Transverse colon (tissue), 4 donors: Measurements from ENCODE around the gene NHLRC1. TPM values are rescaled to one million over a fixed set of nuclear protein-coding genes. Genes with fewer than 3 reads are reported as not detected.

Source experiments
- DNase-seq: peaks from one replicate; pipeline ENCODE4 v3.0.0-alpha.2; 2019
- H3K27ac ChIP-seq, 4 donors: fragments of 200-600 bp; sonication (generic); 2 replicates each; pipeline ENCODE4 v1.5.1; 2016 to 2018; ENCODE audit warnings: inconsistent platforms in 4 of 4
- H3K27me3 ChIP-seq: fragments of 200-600 bp; sonication (generic); 2 replicates; pipeline ENCODE4 v1.5.1; 2017; ENCODE audit warnings: inconsistent platforms
- H3K36me3 ChIP-seq, 4 donors: fragments of 200-600 bp; sonication (generic); 2 replicates each; pipeline ENCODE4 v1.5.1; 2017 to 2019; ENCODE audit warnings: inconsistent platforms in 4 of 4
- H3K4me1 ChIP-seq, 4 donors: fragments of 200-600 bp; sonication (generic); 2 replicates each; pipeline ENCODE4 v1.5.1; 2017 to 2020; ENCODE audit warnings: inconsistent platforms in 4 of 4
- H3K4me3 ChIP-seq, 4 donors: fragments of 200-600 bp; sonication (generic); 1 replicate in 1 of 4; 2 replicates in 3 of 4; pipeline versions ENCODE4 v1.5.1 to v1.6.1; 2017 to 2019; ENCODE audit warnings: inconsistent platforms in 4 of 4
- H3K9me3 ChIP-seq, 2 donors: fragments of 200-600 bp; sonication (generic); 2 replicates each; pipeline ENCODE4 v1.5.1; 2017 to 2019; ENCODE audit warnings: inconsistent platforms in 2 of 2
- EP300 ChIP-seq: sonication (generic); formaldehyde crosslinking; IDR thresholded peaks from one replicate; pipeline ENCODE4 v1.6.1; 2017; ENCODE audit warnings: antibody characterized with exemption, low read depth
- POLR2A ChIP-seq: fragments of 450-650 bp; IDR thresholded peaks from one replicate; pipeline ENCODE4 v1.6.1; 2016; ENCODE audit warnings: antibody characterized with exemption, mild to moderate bottlenecking, moderate library complexity
- POLR2AphosphoS5 ChIP-seq, 3 donors: sonication (generic); formaldehyde crosslinking; IDR thresholded peaks; one replicate each; pipeline ENCODE4 v1.6.1; 2016; ENCODE audit warnings: antibody characterized with exemption in 3 of 3
- WGBS, 2 donors: methylation state at CpG; one replicate each; pipeline ENCODE4 v1.1.5; 2018; ENCODE audit warnings: low coverage in 1 of 2; 5-methylcytosine and 5-hydroxymethylcytosine counted together
- in situ Hi-C, 4 donors: fragments of 200-750 bp; cut with MboI; loops; one replicate each; pipeline versions ENCODE4 v1.15.0 to v1.15.1; 2017; ENCODE audit warnings: low sequenced_read_pairs in 3 of 4, low pct_ligation_motif_present in 1 of 4, low pct_unique_long_range_greater_than_20kb in 1 of 4
- intact Hi-C: fragments of 100-400 bp; cut with DNase I; formaldehyde crosslinking; loops from one replicate; pipeline ENCODE4 v1.15.1; 2023; ENCODE audit warnings: low total_unique reads
- total RNA-seq, 4 donors: library from RNA; depleted of rRNA; stranded (reverse); fragments of >200 nt; gene quantifications; one replicate each; pipeline ENCODE4 v1.1.0, GENCODE V29; 2016
- TF ChIP-seq, protein P1 (sequence below), 5 experiments: fragments of 200-600 bp in 3 of 5; fragments of 450-650 bp in 2 of 5; sonication (generic) in 3 of 5; IDR thresholded peaks; 1 replicate in 2 of 5; 2 replicates in 3 of 5; pipeline ENCODE4 v1.5.1; 2016 to 2017; ENCODE audit warnings: antibody characterized with exemption in 5 of 5, inconsistent platforms in 3 of 5, mild to moderate bottlenecking in 2 of 5, moderate library complexity in 1 of 5

NHLRC1 gene
- total RNA-seq, 4 donors from 2014 or later = 1.1 to 2.1 TPM; not detected in 2

DNA sequence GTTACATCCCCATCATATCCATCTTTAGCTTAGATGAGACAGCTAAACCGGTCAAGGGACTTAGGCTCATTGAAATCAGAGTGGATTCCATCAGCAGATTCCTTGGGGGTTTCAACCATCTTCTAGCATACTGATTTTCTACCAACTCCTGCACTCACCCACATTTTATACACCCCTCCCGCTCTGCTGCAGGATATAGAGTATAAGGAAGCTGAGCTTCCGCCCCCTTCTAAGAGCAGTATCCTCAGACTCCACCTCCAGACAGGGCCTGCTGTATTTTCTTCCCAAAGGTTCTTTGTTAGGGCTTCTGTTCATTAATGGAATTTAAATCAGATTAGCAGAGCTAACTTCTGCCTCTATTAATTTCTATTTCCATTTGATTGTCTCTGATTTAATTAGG, 9.9 kb upstream of the NHLRC1 start:
- Histone ChIP-seq H3K9me3 (no peaks in the 10 kb centered on the region), H3K36me3 (peaks cover 0 to 21% (median 7%) of the 10 kb centered on the region in 4 donors), H3K4me3 (no peak overlapping the region), H3K27me3 (no peaks in the 10 kb centered on the region), H3K4me1 (no peaks in the 10 kb centered on the region), H3K27ac (no peak overlapping the region)
- intact Hi-C loops (no loop called here), in situ Hi-C loops (loop anchor here in 2 of 4 donors (25.0 kb wide), 2 partner anchors 545 to 970 kb away; no protein-coding TSS in a partner anchor)
- 96 to 99% methylated on average over 3 of the region's 3 CpGs for WGBS, 2 donors
- DNase-seq = no peak
- TF ChIP-seq POLR2AphosphoS5 (IDR thresholded peaks at IDR 0.05) (no peak), EP300 (no peak), POLR2A (no peak)
- TF ChIP-seq, protein P1, sequence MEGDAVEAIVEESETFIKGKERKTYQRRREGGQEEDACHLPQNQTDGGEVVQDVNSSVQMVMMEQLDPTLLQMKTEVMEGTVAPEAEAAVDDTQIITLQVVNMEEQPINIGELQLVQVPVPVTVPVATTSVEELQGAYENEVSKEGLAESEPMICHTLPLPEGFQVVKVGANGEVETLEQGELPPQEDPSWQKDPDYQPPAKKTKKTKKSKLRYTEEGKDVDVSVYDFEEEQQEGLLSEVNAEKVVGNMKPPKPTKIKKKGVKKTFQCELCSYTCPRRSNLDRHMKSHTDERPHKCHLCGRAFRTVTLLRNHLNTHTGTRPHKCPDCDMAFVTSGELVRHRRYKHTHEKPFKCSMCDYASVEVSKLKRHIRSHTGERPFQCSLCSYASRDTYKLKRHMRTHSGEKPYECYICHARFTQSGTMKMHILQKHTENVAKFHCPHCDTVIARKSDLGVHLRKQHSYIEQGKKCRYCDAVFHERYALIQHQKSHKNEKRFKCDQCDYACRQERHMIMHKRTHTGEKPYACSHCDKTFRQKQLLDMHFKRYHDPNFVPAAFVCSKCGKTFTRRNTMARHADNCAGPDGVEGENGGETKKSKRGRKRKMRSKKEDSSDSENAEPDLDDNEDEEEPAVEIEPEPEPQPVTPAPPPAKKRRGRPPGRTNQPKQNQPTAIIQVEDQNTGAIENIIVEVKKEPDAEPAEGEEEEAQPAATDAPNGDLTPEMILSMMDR (IDR thresholded peaks at IDR 0.05) = no peak

DNA sequence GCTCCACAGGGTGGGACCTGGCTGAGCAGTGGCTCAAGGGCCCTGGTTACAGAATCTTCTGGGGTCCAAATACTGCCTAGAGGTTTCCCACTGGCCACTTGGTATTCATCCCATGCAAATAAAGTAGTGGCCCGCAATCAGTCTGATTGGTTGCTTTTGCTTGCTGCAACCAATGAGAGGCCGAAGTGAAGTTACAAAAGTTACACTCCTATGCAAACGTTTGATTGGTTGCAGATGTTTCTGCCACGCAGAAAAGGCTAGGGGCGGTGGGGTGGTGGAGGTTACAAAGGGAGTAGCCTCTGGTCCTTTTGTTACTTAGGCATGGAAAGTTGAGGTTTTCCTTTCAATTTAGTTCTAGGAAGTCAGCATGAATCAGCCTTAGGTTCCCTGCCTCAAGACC, 3.6 kb upstream of the NHLRC1 start:
- DNase-seq = no peak
- Histone ChIP-seq H3K9me3 (no peaks in the 10 kb centered on the region), H3K4me3 (no peak overlapping the region), H3K27ac (no peak overlapping the region), H3K27me3 (no peaks in the 10 kb centered on the region), H3K36me3 (peaks cover 0 to 9% (median 3%) of the 10 kb centered on the region in 4 donors), H3K4me1 (peaks cover 0 to 10% (median 5%) of the 10 kb centered on the region in 4 donors)
- in situ Hi-C loops = loop anchor here in 2 of 4 donors (10.0 to 25.0 kb wide), 3 partner anchors 281 to 964 kb away; no protein-coding TSS in a partner anchor
- intact Hi-C loops = loop anchor here (10.0 kb wide), 2 partner anchors 141 to 281 kb away; partner anchors contain the start of gene KIF13A
- 70 to 72% methylated on average over 5 of the region's 5 CpGs for WGBS, 2 donors
- TF ChIP-seq, protein P1 (IDR thresholded peaks at IDR 0.05) = no peak
- no peak for TF ChIP-seq EP300
- no peak for TF ChIP-seq POLR2AphosphoS5 (IDR thresholded peaks at IDR 0.05)
- TF ChIP-seq POLR2A = no peak

DNA sequence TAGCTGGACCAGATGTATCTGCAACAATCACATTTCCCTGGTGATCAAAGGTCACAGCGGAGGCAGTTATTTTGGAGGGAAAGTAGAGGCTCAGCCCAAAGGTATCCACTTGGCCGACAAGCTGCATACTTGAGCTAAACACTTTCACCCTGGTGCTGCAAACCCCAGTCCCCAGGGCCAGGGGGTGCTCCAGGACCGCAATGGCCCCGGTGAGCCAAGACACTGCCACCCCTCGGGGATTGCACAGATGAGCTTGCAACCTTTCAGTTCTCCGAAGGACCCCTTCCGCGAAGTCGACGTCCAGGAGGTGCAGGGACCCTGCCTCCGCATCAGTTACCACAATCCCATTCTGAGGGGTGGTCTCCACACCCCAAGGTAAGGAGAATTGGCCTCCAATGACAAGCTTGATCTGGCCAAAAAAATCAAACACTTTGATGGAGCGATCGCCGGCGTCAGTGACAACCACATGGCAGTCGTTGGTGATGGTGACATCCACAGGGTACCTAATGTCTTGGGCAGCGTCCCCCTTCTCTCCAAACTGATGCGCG, 823 bp downstream of the NHLRC1 start:
- TF ChIP-seq, protein P1 (IDR thresholded peaks at IDR 0.05) = no peak
- no peak for TF ChIP-seq POLR2A
- TF ChIP-seq POLR2AphosphoS5 (IDR thresholded peaks at IDR 0.05) = no peak
- no peak for TF ChIP-seq EP300
- intact Hi-C loops (loop anchor here (10.0 kb wide), 2 partner anchors 137 to 277 kb away; partner anchors contain the start of gene KIF13A), in situ Hi-C loops (loop anchor here (10.0 to 25.0 kb wide), 4 partner anchors 134 to 534 kb away; partner anchors contain the start of gene KIF13A (in 1 of the 4))
- Histone ChIP-seq H3K27me3 (no peaks in the 10 kb centered on the region), H3K9me3 (no peaks in the 10 kb centered on the region), H3K36me3 (no peaks in the 10 kb centered on the region), H3K4me3 (peak overlapping the region in 2 of 4 donors; percentile 45 to 54), H3K27ac (no peak overlapping the region), H3K4me1 (peaks cover 0 to 16% (median 7%) of the 10 kb centered on the region in 4 donors)
- 87% methylated on average over 19 of the region's 19 CpGs; no CpG with 5 or more reads in 1 of the 2 donors for WGBS, 2 donors
- no peak for DNase-seq

DNA sequence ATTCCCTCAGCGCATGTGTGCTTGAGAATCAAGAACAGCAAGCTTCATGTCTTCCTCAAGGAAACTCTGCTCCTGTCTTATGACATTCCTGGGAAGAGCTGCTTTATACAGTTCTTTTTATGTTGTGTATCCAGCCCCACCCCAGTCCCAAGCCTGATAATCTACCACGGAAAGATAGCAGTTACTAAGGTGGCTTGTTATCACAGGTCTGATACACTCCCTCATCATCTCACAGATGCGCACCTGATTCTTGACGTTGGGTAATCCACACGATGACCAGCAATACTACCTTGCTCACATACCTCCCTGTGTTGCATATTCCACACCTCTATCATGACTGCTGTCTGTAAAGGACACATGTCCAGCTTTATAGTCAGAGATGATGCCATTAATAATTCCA, 3.2 kb downstream of the NHLRC1 start:
- peak; percentile 48 for DNase-seq
- TF ChIP-seq POLR2A = no peak
- TF ChIP-seq, protein P1 (IDR thresholded peaks at IDR 0.05) = no peak
- no peak for TF ChIP-seq POLR2AphosphoS5 (IDR thresholded peaks at IDR 0.05)
- no peak for TF ChIP-seq EP300
- no peak overlapping the region for H3K27ac ChIP-seq
- no peaks in the 10 kb centered on the region for H3K36me3 ChIP-seq
- no peaks in the 10 kb centered on the region for H3K9me3 ChIP-seq
- intact Hi-C loops (no loop called here), in situ Hi-C loops (loop anchor here (25.0 kb wide), 3 partner anchors 132 to 532 kb away; partner anchors contain the start of gene KIF13A (in 1 of the 4))
- H3K27me3 ChIP-seq = no peaks in the 10 kb centered on the region
- no peak overlapping the region for H3K4me3 ChIP-seq
- 52 to 54% methylated on average over 2 to 5 of the region's 5 CpGs for WGBS, 2 donors
- peaks cover 0 to 16% (median 7%) of the 10 kb centered on the region in 4 donors for H3K4me1 ChIP-seq
